ENCODE data around the gene TMEFF2.
"Not testable (repeated sequence)": the region's sequence is repeated elsewhere in the genome, so short reads cannot be mapped to it uniquely, and the experiment has no call there.

Gene TMEFF2

GRCh38 chr2:191922736-191923651, 271.7 kb downstream of the TMEFF2 start:
- Histone ChIP-seq H3K36me3 (ENCODE audit: low read depth) (no peaks in the 10 kb centered on the region), H3K4me3 (ENCODE audit: severe bottlenecking) (no peak overlapping the region), H3K4me1 (ENCODE audit: insufficient read depth, poor library complexity, severe bottlenecking) (no peaks in the 10 kb centered on the region), H3K27ac (ENCODE audit: poor library complexity, severe bottlenecking) (no peak overlapping the region), H3K9me3 (ENCODE audit: severe bottlenecking) (no peaks in the 10 kb centered on the region), H3K27me3 (ENCODE audit: insufficient read depth, poor library complexity, severe bottlenecking) (no peaks in the 10 kb centered on the region)
- no peak for ATAC-seq (ENCODE audit: low read depth)
- no peak for DNase-seq (ENCODE audit: low spot score)
- TF ChIP-seq CTCF (IDR thresholded peaks at IDR 0.05; ENCODE audit: poor library complexity, severe bottlenecking) = no peak

- H3K27me3 ChIP-seq (ENCODE audit: insufficient read depth, poor library complexity, severe bottlenecking); DNase-seq (ENCODE audit: low spot score); H3K4me3 ChIP-seq (ENCODE audit: severe bottlenecking); H3K27ac ChIP-seq (ENCODE audit: poor library complexity, severe bottlenecking); H3K4me1 ChIP-seq (ENCODE audit: insufficient read depth, poor library complexity, severe bottlenecking); H3K9me3 ChIP-seq (ENCODE audit: severe bottlenecking); H3K36me3 ChIP-seq (ENCODE audit: low read depth); ATAC-seq (ENCODE audit: low read depth): not testable (repeated sequence)
Measured at GRCh38 chr2:191921650-191922049, 273.1 kb downstream of the TMEFF2 start.

GRCh38 chr2:191920502-191920901, 274.2 kb downstream of the TMEFF2 start:
- DNase-seq (ENCODE audit: low spot score) (no peak), ATAC-seq (ENCODE audit: low read depth) (no peak)
- Histone ChIP-seq H3K36me3 (ENCODE audit: low read depth) (no peaks in the 10 kb centered on the region), H3K4me1 (ENCODE audit: insufficient read depth, poor library complexity, severe bottlenecking) (no peaks in the 10 kb centered on the region), H3K27ac (ENCODE audit: poor library complexity, severe bottlenecking) (no peak overlapping the region), H3K27me3 (ENCODE audit: insufficient read depth, poor library complexity, severe bottlenecking) (no peaks in the 10 kb centered on the region), H3K9me3 (ENCODE audit: severe bottlenecking) (no peaks in the 10 kb centered on the region), H3K4me3 (ENCODE audit: severe bottlenecking) (no peak overlapping the region)
- no peak for TF ChIP-seq CTCF (IDR thresholded peaks at IDR 0.05; ENCODE audit: poor library complexity, severe bottlenecking)

GRCh38 chr2:191917967-191918651, 276.6 kb downstream of the TMEFF2 start:
- Histone ChIP-seq H3K27ac (ENCODE audit: poor library complexity, severe bottlenecking) (no peak overlapping the region), H3K4me1 (ENCODE audit: insufficient read depth, poor library complexity, severe bottlenecking) (no peaks in the 10 kb centered on the region), H3K36me3 (ENCODE audit: low read depth) (no peaks in the 10 kb centered on the region), H3K9me3 (ENCODE audit: severe bottlenecking) (no peaks in the 10 kb centered on the region), H3K4me3 (ENCODE audit: severe bottlenecking) (no peak overlapping the region), H3K27me3 (ENCODE audit: insufficient read depth, poor library complexity, severe bottlenecking) (no peaks in the 10 kb centered on the region)
- no peak for TF ChIP-seq CTCF (IDR thresholded peaks at IDR 0.05; ENCODE audit: poor library complexity, severe bottlenecking)
- no peak for DNase-seq (ENCODE audit: low spot score)
- no peak for ATAC-seq (ENCODE audit: low read depth)

- Histone ChIP-seq H3K27me3 (ENCODE audit: insufficient read depth, poor library complexity, severe bottlenecking) (no peaks in the 10 kb centered on the region), H3K4me3 (ENCODE audit: severe bottlenecking) (no peak overlapping the region), H3K27ac (ENCODE audit: poor library complexity, severe bottlenecking) (no peak overlapping the region), H3K36me3 (ENCODE audit: low read depth) (no peaks in the 10 kb centered on the region), H3K4me1 (ENCODE audit: insufficient read depth, poor library complexity, severe bottlenecking) (no peaks in the 10 kb centered on the region), H3K9me3 (ENCODE audit: severe bottlenecking) (no peaks in the 10 kb centered on the region)
- ATAC-seq (ENCODE audit: low read depth) (no peak), DNase-seq (ENCODE audit: low spot score) (no peak)
- no peak for TF ChIP-seq CTCF (IDR thresholded peaks at IDR 0.05; ENCODE audit: poor library complexity, severe bottlenecking)
Measured at GRCh38 chr2:191917430-191917881, 277.3 kb downstream of the TMEFF2 start.
